ENCODE results near the gene TFPI.
"Not testable (repeated sequence)": the region's sequence is repeated elsewhere in the genome, so short reads cannot be mapped to it uniquely, and the experiment has no call there.

The TFPI gene

DNA sequence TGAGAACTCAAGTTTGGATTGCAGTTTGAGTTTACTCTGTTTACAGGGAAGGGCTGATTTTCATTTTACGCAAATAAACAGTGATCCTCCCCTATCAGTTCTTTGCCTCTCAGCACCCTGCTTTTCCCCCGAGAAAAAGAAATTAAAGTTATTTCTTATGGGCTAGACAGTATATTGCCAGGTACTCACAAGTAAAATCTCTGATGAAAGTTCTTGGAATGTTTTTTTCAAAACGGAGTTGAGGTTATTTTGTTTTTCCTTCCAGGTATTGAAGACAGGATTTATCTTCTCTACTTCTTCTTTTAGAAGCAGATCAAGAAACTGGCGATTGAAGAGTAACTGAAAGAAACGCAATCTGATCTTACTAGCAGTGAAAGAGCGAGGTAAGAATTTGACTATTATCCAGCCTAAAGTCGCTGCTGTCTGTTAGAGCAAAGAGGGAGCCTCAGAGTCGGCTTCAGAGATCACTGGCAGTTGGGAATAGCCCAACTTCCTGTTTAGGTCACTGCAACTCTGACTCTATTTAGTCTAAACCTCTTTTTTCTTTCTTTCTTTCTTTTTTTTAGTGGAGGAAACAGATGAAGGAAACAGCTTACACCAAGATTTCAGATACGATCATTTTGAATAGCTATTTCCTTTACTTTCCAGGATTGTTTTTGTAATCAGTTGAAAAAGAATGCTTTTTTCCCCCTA, at the start of gene TFPI:
TSS of gene TFPI (minus strand) at position 425 of the 693 bp plus-strand sequence. CDS start 50,667 bp downstream, outside the sequence.
- peak; percentile 12 for DNase-seq

DNA sequence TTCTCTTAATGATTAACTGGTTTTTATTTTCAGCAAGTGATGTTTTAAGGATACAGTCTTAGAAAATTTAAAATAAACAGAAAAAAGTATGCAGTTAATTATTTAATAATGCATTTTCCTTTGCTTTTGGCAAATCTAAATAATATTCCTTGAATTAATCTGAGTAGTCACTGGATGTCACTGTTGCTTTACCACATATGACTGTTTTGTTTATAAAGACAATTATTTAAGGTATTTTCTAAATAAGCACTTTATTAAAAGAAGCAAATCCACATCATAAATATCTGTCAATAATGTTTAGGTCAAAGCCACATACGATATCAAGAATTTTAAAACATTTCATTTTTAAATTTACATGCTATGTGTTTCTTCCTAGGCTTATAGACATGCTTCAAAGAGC, 40.6 kb upstream of the TFPI start:
- no peak for DNase-seq

DNA sequence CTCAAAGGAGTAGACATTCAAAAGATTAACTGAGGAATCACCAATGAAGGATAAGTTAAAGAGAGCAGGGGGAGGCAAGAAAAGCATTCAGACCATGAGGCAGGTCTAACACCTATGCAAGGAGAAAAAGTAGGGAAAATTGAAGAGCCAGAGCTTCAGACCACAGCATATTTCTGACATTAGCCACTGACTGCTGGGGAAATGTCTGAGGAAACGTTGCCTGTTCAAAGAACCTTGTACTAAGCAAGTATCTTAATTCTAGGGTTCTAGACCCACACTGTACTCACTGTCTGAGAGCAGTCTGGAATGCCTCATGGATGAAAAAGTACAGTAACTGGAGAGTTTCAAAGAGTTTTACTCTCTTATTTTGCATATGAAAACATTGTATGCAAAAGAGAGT, 39.5 kb upstream of the TFPI start:
- no peak for DNase-seq

DNA sequence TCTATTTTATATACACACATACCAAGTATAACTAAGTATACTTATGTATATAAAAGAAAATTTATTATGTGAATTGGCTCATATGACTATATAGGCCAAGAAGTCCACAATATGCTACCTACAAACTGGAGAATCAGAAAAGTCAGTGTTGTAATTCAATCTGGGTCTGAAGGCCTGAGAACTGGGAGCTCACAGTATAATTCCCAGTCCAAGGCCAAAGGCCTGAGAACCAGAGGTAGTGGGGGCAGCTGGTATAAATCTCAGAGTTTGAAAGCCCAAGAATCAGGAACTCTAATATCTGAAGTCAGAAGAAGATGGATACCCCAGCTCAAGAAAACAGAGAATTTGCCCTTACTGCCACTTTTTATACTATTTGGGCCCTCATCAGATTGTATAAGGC, 38.9 kb upstream of the TFPI start:
- DNase-seq = no peak

DNA sequence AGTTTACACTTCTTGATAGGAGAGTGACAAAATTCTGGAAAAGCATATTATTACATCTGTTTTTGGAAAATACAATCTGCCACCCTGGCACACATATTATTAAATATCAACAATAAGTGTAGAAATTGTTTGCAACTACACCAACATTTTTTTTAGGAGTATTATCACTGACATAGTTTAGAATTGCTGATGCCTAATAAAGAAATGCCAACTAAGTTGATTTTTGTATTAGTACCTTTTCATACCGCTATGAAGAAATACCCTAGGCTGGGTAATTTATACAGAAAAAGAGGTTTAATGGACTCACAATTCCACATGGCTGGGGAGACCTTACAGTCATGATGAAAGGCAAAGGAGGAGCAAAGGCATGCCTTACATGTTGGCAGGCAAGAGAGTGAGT, 35.9 kb upstream of the TFPI start:
- DNase-seq = no peak

DNA sequence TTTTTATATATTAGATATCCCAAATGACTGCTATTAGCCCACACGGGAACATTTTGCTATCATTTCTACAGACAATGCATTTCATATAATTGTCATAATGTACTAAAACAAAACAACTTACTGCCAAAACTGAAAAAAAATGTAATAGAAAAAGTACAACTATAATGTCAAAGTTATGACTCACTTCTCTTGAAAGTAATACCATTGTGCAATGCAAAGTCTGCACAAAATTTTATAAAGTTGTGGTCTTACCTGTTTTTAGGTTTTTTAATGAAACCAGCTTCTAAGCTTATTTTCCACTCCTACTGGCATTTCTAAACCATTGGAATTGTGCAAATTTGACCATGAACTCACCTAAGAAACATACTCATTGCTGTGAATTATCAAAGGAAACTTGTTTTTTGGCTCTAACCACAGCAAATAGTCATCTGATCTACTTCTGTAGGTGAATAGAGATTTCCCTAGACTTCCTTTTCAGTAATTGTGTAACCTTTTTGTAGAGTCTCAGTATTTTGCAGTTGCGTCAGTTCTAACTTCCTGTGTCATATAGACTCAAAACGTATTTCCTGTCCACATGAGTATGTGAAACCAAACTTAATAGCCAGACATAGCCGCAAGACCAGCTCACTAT, 31.9 kb upstream of the TFPI start:
- peak; percentile 94 for DNase-seq

DNA sequence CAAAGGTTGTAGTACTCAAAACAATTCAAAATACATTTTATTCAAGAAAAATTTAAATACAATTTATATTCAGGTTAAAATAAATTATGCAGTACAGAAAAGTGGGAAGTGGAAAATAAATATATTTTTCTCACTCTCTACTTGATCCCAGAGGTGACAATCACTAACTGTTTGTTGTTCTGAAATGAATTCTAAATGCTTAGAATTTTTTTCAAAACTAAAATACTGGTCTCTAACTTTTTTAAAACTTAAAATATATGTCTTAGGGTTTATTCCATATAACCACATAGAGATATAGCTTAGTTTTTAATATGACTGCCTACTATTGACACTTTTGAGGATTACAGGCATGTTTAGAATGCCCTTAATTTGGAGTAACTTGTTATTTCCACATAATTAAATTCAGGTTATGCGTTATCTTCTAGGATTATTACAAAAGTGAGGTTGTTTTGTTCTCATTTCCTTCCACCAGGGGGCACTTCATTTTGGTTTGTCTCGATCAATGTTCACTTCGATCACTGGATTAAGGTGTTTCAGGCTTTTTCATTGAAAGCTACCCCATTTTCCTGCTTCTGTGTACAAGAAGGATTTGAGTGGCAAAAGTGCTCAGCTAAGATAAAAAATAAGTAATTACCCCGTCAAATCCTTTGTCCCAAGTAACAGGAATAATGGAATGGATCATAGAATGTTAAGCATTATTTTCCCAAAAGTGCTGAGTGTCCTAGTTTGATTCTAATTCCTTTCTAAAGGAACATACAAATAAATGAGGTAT, 27.1 kb upstream of the TFPI start:
- peak; percentile 25 for DNase-seq

DNA sequence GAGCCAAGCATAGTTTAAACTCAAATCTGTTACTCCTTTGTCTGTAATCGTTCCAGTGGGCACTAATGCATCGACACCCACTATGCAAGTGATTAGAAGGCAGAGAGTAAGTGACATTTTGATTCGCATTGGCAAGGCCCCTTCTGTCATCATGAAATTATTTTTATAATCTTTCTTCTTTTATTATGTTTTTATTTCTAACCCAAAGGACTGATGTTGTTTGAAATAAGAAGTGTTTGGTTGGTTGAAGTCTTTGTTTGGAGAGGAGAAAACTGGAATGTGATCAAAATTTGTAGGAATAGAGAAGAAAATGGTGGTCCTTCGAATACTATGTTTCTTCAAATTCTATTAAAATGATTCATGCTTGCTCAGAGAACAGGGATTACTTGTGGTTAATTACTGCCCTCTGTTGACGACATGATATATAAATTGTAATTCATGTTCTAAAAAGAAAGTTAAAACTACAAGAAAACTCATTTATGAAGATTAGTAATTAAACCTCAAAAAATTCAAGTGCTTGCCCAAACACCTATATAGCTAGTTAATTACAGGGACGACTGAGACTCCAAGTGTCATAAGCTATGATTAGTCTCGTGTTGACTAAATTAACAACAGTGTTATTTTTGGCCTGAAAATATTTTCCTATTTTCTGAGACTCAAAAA, 26.4 kb upstream of the TFPI start:
- peak; percentile 52 for DNase-seq

DNA sequence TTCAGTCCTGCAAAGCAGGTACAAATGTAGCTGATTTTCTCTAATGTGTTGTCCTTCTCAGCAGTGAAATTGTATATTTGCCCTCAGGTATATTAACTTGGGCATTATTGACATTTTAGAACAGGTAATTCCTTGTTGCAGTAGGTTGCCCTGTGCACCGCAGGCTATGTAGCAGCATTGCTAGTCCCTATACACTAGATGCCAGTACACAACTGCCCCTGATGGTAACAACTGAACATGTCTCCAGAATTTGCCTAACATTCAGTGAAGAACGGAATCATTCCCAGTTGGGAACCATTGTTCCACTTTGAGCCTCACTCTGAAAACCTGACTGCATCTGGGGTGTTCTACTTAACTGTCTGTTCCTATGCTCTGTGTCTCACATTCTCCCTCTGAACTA, 23.1 kb upstream of the TFPI start:
- no peak for DNase-seq

DNA sequence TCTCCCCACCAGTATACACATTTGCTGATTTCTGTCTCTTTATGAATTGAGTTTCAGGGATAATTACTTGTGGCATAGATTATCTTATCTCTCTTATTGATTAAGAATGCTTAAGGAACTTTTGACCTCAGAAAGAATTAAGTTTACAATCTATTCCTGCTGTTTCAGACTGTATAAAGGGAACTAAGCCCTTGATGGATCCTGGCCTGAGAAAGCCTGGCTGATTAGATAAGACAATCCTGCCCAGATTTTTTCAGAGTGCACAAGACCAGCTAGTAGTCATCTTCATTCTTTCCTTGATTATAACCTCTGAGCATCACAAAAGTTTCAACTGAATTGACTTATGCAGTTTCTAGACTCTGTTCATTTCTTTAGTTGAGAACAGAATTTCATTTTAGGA, 22.7 kb upstream of the TFPI start:
- DNase-seq = no peak

DNA sequence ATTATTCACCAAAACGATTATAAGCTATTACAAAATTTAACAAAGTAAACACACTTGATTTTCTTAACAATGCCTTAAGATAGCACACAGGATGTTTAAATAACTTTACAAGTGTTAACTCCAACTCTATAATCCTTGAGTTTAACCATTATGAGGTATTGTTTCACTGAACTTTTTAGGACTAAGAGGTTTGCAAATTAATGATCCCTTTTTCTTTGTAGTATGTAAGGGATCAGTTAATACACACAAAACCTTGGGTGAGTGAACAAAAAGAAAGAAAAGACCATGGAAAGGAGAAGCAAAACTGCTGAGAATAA, 21.5 kb upstream of the TFPI start:
- no peak for DNase-seq

DNA sequence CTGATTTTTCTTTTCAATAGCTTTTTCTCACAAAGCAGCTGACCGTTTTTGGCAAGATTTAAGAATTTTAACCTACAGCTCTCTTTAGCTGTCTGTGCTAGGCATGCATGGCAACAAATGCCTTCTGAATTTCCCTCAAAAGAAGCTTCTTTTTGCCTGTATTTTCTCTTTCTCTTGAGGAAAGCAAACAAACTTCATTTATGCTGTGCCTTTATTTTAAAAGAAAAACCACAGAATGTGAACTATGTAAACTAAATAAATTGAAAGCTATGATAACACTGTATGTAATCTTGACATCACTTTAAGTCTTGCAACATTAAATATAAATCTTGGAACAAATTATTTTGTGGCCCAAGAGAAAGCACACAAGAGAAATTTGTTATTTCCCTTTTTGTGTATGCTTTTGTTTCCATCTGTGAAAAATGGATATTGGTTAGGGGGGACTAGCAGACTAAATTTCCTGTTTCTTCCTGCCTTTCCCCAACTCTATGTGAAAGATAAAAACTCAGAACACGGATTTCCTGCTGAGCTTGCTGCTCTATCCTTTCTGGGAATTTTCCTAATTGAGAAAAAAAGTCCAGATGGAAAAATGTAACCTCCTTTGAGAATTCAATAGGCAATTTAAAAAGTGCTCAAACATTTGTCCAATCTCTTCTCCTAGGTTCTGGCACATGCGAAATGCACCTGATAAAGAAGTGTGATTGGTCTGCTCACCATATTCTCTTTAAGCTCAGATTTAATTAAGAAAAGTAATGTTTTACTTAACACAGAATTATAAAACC, 20.9 kb upstream of the TFPI start:
- DNase-seq = no peak

DNA sequence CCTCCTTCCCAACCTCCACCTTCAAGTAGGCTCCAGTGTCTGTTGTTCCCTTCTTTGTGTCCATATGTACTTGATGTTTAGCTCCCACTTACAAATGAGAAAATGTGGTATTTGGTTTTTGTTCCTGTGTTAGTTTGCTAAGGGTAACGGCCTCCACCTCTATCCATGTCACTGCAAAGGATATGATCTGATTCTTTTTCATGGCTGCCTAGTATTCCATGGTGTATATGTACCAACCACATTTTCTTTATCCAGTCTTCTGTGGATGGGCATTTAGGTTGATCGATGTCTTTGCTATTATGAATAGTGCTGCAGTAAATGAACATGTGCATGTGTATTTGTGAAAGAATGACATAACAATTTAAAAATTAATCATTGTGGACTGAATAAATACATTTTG, 19.5 kb upstream of the TFPI start:
- DNase-seq = no peak

DNA sequence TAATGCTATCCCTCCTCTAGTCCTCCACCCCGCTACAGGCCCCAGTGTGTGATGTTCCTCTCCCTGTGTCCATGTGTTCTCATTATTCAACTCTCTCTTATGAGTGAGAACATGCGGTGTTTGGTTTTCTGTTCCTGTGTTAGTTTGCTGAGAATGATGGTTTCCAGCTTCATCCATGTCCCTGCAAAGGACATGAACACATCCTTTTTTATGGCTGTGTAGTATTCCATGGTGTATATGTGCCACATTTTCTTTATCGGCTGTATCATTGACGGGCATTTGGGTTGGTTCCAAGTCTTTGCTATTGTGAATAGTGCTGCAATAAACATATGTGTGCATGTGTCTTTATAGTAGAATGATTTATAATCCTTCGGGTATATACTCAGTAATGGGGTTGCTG, 17.8 kb upstream of the TFPI start:
- DNase-seq = not testable (repeated sequence)

DNA sequence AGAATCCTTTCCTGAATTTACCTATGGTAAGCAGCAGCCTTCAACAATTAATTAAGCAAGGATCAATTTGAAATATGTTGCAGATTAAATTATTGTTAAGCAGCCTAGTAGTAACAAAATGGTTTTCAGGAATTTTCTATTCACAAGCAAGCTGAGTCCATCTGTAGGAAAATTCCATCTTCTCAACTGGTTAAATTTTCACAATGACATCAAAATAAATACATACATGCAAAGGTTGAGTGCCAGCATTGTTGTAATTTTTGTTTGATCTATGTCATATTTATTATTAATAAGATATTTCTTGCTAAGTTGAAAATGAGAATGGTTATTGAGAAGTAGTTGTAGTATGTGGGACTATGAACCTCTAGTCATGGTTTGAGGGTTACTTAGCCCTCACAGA, 15.3 kb upstream of the TFPI start:
- no peak for DNase-seq

DNA sequence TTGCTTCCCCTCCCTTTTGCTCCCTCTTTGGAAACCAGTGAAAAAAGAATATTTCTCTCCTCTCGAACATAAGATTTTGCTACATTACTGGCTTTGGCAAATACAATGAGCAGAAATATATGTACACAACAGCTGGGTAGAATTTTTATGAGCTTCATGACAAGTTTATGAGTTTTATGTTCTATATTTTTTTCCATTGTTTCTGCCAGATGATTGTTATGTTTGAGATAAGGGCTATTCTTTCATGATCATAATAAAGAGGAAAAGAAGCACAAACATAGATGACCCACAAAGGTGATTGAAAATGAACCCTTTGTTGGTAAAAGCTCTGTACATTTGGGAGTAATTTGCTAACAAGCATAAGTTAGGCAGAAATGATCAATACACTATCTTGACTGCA, 14.8 kb upstream of the TFPI start:
- DNase-seq = no peak

DNA sequence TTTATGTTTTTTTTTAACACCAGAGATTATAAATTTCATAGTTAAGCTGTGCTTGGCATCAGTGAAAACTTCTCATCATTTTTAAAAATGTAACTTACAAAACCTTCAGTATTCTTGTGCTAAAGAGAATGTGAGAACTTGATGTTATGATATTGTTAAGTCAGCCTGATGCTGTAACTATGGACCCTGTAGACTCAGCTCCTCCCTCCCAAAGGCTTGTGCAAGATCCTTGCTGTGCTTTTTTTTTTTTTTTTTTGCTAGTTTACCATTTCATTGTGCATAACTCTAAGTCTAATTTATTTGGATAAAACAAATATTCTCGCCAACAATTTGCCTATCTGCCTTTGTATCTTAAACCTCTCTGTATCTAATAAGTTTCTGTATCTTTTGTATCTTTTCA, 12.9 kb upstream of the TFPI start:
- no peak for DNase-seq

DNA sequence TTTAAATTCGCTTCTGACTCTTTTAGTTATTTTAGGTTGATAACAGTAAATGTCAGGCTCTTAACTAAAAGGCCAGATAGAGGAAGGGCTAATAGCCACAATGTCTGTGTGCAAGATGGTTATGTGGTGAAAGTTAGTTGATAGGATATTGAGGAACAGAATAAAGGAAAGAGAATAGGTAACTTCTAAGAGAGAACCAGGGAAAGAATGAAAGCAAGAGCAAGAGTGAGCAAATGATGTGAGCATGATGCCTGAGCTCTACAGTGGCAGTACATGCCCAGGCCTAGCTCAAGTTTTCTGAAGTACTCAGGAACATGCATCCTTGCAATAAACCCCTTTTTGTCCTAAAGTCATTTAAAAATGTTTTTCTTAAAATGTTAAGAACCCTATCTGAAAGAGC, 12.5 kb upstream of the TFPI start:
- DNase-seq = no peak

DNA sequence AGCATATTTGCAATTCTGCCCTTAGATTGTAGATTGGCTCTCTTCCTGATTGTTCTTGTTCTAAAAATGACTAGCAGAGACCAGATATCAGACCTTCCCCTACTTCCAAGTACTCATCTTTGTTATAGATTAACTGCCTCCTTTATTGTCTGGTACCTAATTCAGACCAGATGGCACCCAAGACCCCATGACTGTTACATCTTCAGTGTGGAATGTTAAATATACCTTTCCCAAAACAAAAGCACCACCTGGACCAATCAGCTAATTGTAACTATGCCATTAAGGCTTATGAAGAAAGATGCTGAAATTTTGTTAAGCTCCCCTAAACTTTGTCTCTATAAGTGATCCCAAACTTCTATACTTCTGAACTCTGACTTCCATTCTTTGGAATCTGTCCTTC, 12.0 kb upstream of the TFPI start:
- DNase-seq = no peak

DNA sequence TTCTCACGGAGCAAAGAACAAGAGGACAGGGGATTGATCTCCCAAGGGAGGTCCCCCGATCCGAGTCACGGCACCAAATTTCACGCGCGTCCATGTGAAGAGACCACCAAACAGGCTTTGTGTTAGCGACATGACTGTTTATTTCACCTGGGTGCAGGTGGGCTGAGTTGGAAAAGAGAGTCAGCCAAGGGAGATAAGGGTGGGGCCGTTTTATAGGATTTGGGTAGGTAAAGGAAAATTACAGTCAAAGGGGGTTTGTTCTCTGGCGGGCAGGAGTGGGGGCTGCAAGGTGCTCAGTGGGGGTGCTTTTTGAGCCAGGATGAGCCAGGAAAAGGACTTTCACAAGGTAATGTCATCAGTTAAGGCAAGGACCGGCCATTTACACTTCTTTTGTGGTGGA, 11.4 kb upstream of the TFPI start:
- not testable (repeated sequence) for DNase-seq

DNA sequence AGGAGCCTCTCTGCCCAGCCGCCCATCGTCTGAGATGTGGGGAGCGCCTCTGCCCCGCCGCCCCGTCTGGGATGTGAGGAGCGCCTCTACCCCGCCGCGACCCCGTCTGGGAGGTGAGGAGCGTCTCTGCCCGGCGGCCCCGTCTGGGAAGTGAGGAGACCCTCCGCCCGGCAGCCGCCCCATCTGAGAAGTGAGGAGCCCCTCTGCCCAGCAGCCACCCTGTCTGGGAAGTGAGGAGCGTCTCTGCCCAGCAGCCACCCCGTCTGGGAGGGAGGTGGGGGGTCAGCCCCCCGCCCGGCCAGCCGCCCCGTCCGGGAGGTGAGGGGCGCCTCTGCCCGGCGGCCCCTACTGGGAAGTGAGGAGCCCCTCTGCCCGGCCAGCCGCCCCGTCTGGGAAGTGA, 2.3 kb upstream of the TFPI start:
- DNase-seq = not testable (repeated sequence)

DNA sequence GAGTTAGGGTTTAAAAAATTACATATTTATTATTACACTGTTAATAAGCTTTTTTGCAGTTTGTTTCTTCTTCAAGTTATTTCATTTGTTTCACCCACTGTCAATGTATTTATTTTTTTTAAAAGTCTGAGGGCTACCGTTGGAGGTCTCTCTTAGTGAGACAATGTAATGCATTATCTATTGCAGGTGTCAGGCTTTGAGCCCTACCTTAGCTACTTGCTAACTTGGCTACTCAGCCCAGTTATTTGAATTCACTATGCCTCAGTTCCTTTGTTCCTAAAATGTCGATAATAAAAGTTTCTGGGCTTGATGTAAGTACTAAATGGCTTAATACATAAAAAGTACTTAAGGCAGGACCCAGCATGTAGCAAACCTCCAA, 458 bp upstream of the TFPI start:
- no peak for DNase-seq

Data from MV-4-11 (cell line).